ENCODE measurements around the gene PTPRC.
A peak's percentile ranks its signal among the peaks of the same experiment; 100 is the strongest.
"Not testable (repeated sequence)": the region's sequence is repeated elsewhere in the genome, so short reads cannot be mapped to it uniquely, and the experiment has no call there.

The PTPRC gene

GRCh38 chr1:198638894-198639635 lies at the start of gene PTPRC:
Gene PTPRC, plus strand, starts transcription at chr1:198639040. Its CDS starts 229 bp downstream, at chr1:198639269.
- DNase-seq (ENCODE audit: insufficient read length, low spot score) (no peak), FAIRE-seq (peak; percentile 99)

- DNase-seq (ENCODE audit: insufficient read length, low spot score) (no peak), FAIRE-seq (no peak)
Observed at GRCh38 chr1:198590454-198590853, 48.4 kb upstream of the PTPRC start.

- no peak for FAIRE-seq
- no peak for DNase-seq (ENCODE audit: insufficient read length, low spot score)
Observed at GRCh38 chr1:198595765-198596164, 43.1 kb upstream of the PTPRC start.

- no peak for DNase-seq (ENCODE audit: insufficient read length, low spot score)
- FAIRE-seq: peak; percentile 70
Observed at GRCh38 chr1:198597690-198598430, 41.0 kb upstream of the PTPRC start.

GRCh38 chr1:198598796-198599321 lies 40.0 kb upstream of the PTPRC start:
- no peak for DNase-seq (ENCODE audit: insufficient read length, low spot score)
- FAIRE-seq: peak; percentile 99

GRCh38 chr1:198599749-198600148 lies 39.1 kb upstream of the PTPRC start:
- DNase-seq (ENCODE audit: insufficient read length, low spot score) (no peak), FAIRE-seq (no peak)

- DNase-seq (ENCODE audit: insufficient read length, low spot score): no peak
- no peak for FAIRE-seq
Observed at GRCh38 chr1:198600906-198601305, 37.9 kb upstream of the PTPRC start.

GRCh38 chr1:198601310-198601709 lies 37.5 kb upstream of the PTPRC start:
- peak; percentile 8 for FAIRE-seq
- not testable (repeated sequence) for DNase-seq (ENCODE audit: insufficient read length, low spot score)

GRCh38 chr1:198601936-198602889 lies 36.6 kb upstream of the PTPRC start:
- FAIRE-seq (peak; percentile 68), DNase-seq (ENCODE audit: insufficient read length, low spot score) (no peak)

- FAIRE-seq (no peak), DNase-seq (ENCODE audit: insufficient read length, low spot score) (no peak)
Observed at GRCh38 chr1:198604975-198605374, 33.9 kb upstream of the PTPRC start.

- DNase-seq (ENCODE audit: insufficient read length, low spot score) (no peak), FAIRE-seq (peak; percentile 57)
Observed at GRCh38 chr1:198605406-198605805, 33.4 kb upstream of the PTPRC start.

GRCh38 chr1:198606020-198606438 lies 32.8 kb upstream of the PTPRC start:
- no peak for FAIRE-seq
- DNase-seq (ENCODE audit: insufficient read length, low spot score): no peak

GRCh38 chr1:198607714-198608113 lies 31.1 kb upstream of the PTPRC start:
- DNase-seq (ENCODE audit: insufficient read length, low spot score): no peak
- FAIRE-seq: no peak

- DNase-seq (ENCODE audit: insufficient read length, low spot score): no peak
- FAIRE-seq: no peak
Observed at GRCh38 chr1:198610362-198610761, 28.5 kb upstream of the PTPRC start.

- DNase-seq (ENCODE audit: insufficient read length, low spot score) (no peak), FAIRE-seq (no peak)
Observed at GRCh38 chr1:198611219-198611618, 27.6 kb upstream of the PTPRC start.

GRCh38 chr1:198612471-198613260 lies 26.2 kb upstream of the PTPRC start:
- peak; percentile 84 for FAIRE-seq
- no peak for DNase-seq (ENCODE audit: insufficient read length, low spot score)

- DNase-seq (ENCODE audit: insufficient read length, low spot score) (no peak), FAIRE-seq (no peak)
Observed at GRCh38 chr1:198617406-198617805, 21.4 kb upstream of the PTPRC start.

GRCh38 chr1:198619375-198620140 lies 19.3 kb upstream of the PTPRC start:
- DNase-seq (ENCODE audit: insufficient read length, low spot score) (no peak), FAIRE-seq (peak; percentile 86)

GRCh38 chr1:198620218-198620617 lies 18.6 kb upstream of the PTPRC start:
- DNase-seq (ENCODE audit: insufficient read length, low spot score) (no peak), FAIRE-seq (peak; percentile 64)

Data from GM19239 (cell line).